T follicular helper cell (primary cell): Measurements from ENCODE around the gene CPT1C.

Experiments
- DNase-seq: peaks from one replicate; pipeline ENCODE4 v3.0.0-alpha.2; 2020; ENCODE audit warnings: low read depth
- total RNA-seq, 2 experiments: gene quantifications; one replicate each; lab custom pipeline; 2026; lab: John Stamatoyannopoulos, UW

Gene CPT1C
- 0.35 to 0.78 reads per million in 2 experiments for total RNA-seq

- peak; percentile 29 for DNase-seq
Measured at GRCh38 chr19:49690656-49691242, at the start of gene CPT1C. Gene CPT1C, plus strand, starts transcription at chr19:49691116. Its CDS starts 1,137 bp downstream, at chr19:49692253.

DNA sequence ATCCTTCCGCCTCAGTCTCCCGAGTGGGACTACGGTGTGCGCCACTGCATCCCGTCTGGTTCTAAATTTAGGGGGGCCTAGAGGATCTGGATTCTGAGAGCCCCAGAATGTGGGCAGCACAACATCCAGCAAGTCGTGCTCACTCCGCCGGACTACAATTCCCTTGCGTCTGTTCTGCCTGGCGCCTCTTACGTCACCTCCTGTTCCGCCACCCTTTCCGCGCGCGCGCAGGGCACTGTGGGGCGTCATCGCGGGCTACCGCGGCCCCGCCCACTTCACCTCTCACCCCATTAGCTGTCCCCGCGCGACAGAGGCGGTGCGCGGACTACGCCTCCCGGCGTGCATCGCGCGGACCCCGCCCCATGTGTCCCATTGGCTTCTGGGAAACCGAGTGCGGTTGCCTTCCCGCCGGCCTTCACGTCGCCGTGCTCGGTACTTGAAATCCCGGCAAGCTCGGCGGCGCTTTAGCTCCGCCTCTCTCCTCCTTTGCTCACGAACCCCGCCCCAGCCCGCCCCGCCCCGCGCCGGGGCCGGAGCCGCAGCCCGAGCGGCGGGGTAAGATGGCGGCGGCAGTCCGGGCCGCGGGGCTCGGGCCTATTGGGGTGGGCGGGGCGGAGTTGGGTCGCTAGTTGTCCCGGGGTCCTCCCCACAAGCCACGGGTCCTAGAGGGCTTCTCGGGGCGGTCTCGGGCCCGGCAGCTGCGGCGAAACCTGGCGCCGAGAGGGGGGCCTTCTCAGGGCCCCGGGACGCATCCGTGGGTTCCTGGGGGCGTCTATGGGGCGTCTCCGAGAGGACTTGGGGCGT is 49.0 kb upstream of the CPT1C start, which contains the start of gene SCAF1:
SCAF1 (plus strand) TSS at position 522 of the 804 bp plus-strand sequence. CDS start 2,818 bp downstream, outside the sequence.
- DNase-seq = peak; percentile 99

DNA sequence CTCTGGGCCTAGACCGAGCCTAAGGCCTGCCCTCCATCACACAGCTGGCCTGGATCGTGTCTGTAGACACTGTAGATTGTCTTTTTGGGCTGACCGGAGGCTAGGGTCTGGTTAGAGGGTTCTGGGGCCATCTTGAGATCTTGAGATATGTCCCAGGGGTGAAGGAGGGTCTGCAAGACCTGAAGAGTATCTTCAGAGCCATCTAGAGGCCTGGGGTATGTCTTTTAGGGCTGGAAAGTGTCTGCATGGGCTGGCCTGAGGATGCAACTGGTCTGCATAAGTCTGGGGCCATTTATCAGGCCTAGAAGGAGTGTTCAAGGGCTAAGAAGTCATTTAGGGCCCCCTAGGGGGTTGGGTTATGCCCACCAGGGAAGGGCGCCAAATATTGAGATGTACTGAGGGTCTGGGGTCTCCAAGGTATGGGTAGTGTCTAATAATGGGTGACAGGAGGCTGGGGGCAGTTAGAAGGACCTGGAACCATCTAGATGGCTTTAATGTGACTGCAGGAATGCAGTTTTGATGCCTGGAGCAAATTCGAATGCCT is 48.4 kb upstream of the CPT1C start:
- no peak for DNase-seq

GRCh38 chr19:49643466-49643865 is 47.5 kb upstream of the CPT1C start:
- no peak for DNase-seq

GRCh38 chr19:49645592-49645991 is 45.3 kb upstream of the CPT1C start:
- DNase-seq = no peak

- no peak for DNase-seq
Measured at GRCh38 chr19:49645995-49646394, 44.9 kb upstream of the CPT1C start.

GRCh38 chr19:49646586-49646985 is 44.3 kb upstream of the CPT1C start:
- no peak for DNase-seq

- DNase-seq = no peak
Measured at GRCh38 chr19:49651029-49651819, 39.7 kb upstream of the CPT1C start.

- DNase-seq = no peak
Measured at GRCh38 chr19:49651820-49652550, 38.9 kb upstream of the CPT1C start.

DNA sequence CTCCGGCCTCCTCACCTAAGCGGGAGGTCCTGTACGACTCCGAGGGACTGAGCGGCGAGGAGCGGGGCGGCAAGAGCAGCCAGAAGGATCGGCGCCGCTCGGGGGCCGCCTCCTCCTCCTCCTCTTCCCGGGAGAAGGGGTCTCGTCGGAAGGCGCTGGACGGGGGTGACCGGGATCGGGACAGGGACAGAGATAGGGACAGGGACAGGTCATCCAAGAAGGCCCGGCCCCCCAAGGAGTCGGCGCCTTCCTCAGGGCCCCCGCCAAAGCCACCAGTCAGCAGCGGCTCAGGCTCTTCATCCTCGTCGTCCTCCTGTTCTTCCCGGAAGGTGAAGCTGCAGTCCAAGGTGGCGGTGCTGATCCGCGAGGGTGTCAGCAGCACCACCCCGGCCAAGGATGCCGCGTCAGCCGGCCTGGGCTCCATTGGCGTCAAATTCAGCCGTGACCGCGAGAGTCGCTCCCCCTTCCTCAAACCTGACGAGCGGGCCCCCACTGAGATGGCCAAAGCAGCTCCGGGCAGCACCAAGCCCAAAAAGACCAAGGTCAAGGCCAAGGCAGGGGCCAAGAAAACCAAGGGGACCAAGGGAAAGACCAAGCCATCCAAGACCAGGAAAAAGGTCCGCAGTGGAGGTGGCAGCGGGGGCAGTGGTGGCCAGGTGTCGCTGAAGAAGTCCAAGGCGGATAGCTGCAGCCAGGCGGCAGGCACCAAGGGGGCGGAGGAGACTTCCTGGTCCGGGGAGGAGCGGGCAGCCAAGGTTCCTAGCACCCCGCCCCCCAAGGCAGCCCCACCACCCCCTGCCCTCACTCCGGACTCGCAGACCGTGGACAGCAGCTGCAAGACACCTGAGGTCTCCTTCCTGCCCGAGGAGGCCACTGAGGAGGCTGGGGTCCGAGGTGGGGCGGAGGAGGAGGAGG is 38.1 kb upstream of the CPT1C start:
- no peak for DNase-seq

DNA sequence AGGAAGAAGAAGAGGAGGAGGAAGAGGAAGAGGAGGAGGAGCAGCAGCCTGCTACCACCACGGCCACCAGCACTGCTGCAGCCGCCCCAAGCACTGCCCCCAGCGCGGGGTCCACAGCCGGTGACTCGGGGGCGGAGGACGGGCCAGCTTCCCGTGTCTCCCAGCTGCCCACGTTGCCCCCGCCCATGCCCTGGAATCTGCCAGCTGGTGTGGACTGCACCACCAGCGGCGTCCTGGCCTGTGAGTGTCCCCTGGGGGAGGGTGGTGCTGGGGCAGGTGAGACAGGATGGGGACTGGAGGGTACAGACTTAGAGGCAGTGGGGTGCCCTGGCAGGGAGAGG is 37.5 kb upstream of the CPT1C start:
- DNase-seq = no peak

GRCh38 chr19:49654581-49654980 is 36.3 kb upstream of the CPT1C start:
- DNase-seq = no peak

GRCh38 chr19:49655570-49656455 is 35.1 kb upstream of the CPT1C start:
- no peak for DNase-seq

DNA sequence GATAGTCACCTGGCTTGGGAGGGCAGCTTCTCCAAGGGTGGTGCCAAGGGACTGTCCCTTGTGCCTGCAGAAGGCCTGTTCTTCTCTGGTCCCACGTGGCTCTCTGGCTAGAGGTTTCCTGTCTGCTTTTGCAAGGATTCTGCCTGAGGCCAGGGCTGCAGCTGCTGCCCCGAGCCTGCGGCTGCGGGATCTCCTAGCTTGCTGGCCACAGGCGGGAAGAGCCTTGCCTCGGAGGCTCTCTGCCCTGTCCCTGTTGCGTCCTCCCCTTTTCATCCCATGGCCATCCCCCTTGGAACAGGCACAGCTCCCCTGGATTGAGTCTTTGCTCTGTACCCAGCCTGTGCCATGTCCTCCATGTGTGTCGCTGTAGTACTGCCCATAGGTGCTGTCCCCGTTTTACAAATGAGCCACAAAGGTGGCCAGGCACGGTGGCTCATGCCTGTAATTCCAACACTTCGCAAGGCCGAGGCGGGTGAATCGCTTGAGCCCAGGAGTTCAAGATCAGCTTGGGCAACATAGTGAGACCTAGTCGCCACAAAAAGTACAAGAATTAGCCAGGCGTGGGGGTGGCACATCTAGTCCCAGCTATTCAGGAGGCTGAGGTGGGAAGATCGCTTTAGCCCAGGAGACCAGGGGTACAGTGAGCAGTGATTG is 34.3 kb upstream of the CPT1C start:
- DNase-seq = no peak

- no peak for DNase-seq
Measured at GRCh38 chr19:49657493-49658138, 33.3 kb upstream of the CPT1C start.

GRCh38 chr19:49658139-49658517 is 32.8 kb upstream of the CPT1C start:
- no peak for DNase-seq

GRCh38 chr19:49658566-49659442 is 32.1 kb upstream of the CPT1C start:
- no peak for DNase-seq
